ENCODE data around the gene CLPX.
"Not testable (repeated sequence)": the region's sequence is repeated elsewhere in the genome, so short reads cannot be mapped to it uniquely, and the experiment has no call there.

The CLPX gene

DNA sequence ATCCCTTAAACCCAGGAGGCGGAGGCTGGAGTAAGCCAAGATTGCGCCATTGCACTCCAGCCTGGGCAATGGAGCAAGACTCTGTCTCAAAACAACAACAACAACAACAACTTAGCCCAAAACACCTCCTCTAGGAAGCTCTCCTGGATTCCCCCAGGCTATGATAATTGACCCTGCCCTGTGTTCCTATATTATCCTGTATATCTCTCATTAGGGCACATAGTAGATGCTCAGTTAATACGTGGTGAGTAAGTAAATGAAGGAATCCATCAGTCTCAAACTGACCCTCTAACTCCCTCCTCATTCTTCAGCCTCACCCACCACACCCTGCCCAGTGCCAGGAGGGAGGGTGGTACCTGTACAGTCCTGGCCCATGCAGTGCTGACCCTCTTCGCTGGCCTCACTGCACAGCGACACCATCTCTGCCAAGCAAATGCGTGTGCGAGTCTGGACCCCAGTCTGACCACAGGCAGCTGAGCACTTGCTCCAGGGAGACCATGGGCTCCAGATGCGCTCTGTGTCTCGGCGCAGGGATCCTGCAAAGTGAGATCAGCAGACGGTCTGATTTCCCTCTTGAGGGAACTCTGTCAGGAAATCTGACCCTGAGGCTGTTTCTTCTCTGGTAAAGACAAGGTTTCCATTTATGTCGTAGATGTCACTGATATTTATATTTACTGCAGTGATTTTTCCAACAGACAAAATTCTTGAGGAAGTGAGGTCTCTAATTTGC lies 20.0 kb upstream of the CLPX start:
- DNase-seq, result no peak

DNA sequence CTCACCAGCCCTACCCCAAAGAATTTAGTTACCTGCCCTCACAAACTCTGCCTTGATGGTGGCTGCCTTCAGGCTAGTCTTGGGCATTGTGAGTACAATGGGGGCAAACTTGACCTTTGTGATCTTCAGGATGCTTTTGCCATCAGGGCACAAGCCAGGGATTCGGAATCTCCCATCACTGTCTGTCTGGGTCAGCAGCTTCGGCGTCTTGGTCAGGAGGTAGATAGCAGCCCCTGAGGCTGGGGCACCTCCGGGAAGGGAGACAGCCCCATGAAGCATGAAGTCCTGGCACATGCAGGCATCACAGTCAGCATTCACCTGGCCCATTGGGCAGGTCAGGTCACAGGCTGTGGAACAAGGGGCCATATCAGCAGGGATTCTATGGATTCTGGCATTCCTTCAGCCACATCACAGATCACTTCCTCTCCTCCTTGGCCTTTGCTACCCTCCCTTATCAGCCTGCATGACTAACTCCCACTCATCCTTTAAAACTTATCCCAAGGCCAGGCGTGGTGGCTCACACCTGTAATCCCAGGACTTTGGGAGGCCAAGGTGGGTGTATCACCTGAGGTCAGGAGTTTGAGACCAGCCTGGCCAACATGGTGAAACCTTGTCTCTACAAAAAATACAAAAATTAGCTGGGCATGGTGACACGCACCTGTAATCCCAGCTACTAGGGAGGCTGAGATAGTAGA lies 19.2 kb upstream of the CLPX start:
- DNase-seq, result no peak

DNA sequence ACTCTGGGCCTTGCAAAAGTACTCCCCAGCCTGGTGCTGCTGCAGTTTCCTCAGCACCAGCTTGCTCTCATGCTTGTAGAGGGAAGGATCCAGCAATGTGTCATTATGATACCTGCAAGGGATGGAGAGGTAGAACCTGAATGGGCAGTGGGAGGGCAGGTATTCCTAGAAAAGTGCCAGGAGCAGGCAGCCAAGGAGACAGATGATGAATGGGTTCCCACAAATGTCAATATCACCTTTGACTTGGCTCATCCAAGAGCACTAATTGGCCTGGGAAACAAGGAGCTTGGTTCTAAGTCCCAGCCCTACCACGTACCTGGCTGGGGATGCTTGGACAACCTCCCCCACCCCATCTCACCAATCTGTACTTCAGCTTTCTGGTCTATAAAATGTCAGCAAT lies 16.8 kb upstream of the CLPX start:
- DNase-seq, result no peak

DNA sequence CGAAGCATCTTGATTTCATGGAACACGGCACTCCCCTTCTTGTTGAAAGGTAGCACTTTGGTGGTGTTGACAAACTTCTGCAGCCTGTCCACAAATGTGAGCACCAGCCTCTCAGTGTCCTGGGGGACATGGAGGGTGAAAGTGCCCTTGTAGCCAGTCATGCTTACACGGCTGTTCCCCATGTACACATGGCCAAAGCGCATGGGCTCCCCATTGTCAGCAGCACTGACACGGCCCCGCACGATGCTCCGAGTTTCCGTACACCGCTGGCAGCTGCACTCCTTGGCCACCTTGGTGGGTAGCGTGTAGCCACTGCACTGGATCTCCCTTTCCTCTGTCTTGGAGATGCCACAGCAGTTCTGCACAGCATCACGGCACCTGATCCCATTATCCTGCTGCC lies 13.4 kb upstream of the CLPX start:
- no peak for DNase-seq

DNA sequence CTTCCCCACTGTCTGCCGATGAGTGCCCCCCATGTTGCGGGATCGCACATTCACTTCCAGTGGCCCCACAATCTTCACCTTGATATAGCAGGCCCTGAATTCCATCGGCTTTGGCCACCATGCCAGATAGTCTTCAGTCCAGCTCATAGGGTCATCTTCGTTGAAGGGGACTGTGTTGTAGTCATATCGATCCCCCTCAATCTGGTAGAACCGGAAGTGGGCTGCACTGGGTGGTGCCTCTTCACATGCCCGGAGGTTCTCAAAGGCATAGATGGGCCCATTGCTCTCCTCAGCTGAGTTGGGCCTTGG lies 12.1 kb upstream of the CLPX start:
- DNase-seq, result no peak

DNA sequence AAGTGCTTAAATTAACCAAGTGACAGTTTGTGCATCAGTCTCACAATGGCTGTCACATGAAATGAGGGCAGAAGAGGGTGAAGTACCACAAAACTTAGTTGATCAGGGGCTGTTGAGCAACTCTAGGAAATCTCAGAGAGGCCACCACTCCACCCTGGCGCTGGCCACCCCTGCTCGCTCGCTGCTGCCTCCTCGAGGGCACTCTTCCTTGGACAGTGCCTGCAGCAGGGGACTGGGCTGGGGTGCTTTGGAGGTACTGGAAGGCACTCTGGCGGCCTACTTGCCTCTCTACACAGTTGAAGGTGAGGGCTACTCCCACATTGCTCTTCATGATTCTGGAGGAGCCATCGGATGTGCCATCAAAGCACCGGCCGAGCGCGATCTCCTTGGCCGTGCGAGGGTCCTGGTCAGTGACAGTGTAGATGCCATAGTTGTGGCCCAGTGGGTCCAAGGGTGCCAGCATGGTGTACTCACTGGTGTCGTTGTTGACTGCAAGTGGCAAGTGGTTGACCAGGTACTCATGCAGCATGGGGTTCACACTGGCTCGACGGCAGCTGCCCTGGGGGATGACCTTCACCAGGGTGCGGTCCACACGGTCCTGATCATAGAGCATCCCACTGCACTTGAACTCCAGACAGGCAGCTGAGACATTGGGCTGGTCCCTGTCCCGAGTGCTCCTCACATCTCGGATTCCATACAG lies 11.6 kb upstream of the CLPX start:
- no peak for DNase-seq

DNA sequence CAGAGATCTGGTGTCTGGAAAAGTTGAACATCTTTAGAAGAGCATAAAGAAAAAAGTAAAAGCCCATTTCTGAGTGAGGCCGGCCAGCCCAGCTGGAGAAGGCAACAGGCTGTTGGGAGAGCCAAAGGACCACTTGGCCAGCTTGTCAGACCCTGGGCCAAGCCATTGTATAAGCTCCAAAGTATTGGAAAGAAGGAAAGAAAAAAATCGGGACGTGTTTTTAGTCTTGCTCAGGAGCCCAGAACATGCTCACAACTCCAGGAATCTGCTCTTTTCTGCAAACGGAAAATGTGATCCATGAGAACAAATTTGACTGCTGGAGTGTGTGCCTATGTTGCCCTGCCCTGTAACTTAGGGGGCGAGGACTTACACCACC lies 10.4 kb upstream of the CLPX start:
- DNase-seq, result no peak

DNA sequence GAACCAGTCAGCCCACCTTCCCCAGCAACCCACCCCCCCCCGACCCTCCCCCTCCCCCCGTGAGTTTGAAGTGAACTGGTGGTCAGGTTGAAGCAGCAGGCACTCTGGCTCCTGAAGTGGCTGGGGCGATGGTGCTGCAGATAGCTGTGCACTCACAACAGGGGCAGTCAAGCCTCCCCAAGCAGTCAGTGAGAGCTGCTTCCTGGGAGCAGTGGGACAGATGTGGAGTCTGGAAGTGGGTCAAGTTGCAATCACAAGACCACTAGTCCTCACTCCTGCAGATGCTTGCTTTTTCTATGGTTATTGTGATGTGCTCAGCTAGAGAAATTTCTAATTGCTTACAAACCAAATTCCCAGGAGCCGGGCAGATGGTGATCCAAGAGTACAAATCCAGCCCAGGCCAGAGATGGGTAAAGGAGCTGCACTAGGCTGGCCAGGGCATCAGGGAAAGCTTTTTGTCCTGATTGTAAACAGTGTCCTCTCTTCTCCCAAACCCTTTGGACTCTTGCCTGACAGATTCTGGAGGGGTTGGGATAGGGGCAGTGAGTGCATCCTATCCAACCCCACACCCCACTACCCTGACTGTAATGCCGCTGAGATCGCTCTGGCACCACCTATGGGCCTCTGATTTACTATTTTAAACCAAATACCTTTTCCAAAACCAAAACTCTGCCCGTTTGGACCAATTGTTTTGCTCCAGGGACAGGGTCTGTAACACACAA lies 9.8 kb upstream of the CLPX start:
- no peak for DNase-seq

DNA sequence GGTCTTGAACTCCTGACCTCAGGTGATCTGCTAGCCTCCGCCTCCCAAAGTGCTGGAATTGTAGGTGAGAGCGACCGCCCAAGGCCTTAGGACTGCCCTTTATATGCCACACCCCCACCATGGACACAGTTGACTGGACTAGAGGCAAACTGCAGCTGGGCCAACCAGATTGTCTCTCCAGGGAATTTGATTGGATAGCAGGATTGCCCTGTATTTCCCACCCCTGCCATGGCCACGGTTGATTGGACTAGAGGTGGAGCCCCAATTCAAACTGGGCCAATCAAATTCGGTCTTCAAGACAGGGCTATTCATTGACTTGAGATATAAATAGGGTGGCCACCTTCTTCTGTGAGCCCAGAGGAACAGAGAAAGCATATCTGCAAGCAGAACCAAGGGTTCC lies 6.9 kb upstream of the CLPX start:
- DNase-seq, result no peak

DNA sequence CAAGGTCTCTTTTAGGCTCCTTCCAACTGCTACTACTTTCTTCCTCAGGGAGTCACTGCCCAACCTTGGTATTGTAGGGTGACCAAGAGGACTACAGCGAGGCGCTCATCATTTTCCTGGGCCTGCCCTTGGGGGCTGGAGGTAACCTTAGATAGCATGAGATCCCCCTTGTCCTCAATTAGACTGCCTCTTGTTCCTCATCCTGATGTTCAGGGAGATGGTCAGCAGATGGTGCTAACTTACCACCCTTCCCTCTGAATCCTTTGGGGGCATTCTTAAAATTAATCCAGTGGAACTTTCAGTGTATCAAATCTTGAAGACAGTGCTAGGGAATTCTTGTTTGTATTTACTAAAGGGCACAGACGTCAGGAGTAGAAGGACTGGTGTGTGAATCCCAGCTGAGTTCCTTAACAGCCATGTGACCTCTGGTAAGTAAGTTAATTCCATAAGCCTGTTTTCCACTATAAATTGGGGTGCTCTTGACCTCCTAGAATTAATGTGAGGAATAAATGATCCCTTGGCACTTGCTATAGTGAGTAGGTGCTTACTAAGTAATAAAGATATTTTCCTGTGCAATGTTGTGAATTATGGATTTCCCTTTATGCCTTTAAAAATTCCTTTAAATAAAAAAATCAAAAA lies 4.1 kb upstream of the CLPX start:
- peak; percentile 1 for DNase-seq

DNA sequence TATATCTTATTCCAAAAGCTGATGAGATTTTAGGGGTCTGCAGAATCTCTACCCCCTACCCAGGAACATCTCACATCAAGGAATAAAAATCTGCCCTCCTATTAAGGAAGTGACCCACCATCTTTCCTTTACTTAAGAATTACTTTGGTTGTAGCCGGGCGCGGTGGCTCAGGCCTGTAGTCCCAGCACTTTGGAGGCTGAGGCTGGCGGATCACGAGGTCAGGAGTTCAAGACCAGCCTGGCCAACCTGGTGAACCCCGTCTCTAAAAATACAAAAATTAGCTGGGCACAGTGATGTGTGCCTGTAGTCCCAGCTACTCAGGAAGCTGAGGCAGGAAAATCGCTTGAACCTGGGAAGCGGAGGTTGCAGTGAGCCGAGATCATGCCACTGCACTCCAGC lies 3.3 kb upstream of the CLPX start:
- DNase-seq, result not testable (repeated sequence)

DNA sequence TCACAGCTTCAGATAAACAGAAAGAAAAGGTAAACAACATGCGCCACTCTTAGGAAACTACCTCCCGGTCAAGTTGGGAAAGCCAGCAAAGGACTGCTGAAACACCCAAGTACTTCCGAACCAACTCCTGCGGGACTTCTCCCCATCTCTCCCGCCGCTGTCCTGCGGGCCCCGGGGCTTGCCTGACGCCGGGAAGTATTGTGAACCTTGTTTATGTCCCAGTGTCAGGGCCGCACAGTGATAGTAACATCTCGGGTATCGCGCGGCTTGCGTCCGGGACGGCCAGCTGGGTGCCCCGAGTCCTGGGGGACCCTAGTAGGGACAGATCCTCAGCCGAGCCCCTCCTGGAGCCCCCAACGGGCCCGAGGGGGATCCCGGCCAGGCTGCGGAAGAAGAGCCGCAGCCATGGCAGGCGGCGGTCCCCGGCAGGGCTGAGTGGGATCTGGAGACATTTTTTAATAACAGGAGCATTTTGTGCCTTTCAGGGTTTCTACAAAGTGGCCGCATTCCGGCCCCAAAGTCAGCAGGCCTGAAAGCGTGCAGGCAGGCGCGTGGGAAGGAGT lies 756 bp downstream of the CLPX start:
- DNase-seq, result no peak

DNA sequence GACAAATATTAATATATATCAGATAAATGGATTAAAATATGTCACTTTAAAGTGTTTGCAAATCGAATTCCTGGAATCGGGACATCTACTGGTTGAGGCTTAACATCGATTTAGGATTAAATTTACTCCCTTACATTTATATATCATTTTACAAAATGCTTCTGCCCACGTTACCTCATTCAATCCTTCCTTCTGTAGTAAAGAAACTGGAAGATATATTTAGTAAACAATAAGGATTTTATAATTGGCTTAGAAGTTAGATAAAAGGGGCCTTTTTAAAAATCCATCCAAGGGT lies 1.3 kb downstream of the CLPX start:
- no peak for DNase-seq

DNA sequence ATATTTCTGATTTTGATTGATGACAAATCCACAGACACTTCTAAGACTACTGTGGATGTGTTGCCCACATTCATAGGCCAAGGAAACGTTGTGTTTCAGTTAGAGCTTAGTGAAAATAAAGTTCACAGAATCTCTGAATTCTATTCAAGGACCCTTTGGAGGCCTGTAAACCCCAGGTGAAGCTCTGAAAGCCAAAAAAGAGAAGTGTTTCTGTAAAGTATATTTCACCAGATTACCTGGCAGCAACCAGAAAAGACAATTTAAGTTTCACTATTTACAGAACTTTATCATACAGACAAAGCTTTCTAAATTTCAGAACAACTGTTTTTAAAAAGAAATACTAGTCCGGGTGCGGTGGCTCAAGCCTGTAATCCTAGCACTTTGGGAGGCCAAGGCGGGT lies 2.6 kb downstream of the CLPX start:
- DNase-seq, result no peak

DNA sequence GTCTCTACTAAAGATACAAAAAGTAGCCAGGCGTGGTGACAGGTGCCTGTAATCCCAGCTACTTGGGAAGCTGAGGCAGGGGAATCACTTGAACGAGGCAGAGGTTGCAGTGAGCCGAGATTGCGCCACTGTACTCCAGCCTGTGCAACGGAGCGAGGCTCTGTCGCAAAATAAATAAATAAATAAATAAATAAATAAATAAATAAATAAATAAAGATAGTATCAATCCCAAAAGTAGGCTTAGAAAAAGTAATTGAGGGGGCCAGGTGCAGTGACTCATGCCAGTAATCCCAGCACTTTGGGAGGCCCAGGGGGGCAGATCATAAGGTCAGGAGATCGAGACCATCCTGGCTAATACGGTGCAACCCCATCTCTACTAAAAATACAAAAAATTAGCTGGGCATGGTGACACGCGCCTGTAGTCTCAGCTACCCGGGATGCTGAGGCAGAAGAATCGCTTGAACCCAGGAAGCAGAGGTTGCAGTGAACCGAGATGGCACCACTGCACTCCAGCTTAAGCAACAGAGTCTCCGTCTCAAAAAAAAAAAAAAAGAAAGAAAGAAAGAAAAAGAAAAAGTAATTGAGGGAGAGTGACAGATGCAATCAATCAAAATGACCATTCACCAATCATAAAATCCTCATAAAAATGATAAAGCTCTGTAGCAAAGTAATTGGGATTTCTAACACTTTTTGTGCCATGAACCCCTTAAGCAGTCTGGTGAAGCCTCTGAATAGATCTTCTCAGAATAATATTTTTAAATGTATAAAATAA lies 3.4 kb downstream of the CLPX start:
- DNase-seq, result not testable (repeated sequence)

DNA sequence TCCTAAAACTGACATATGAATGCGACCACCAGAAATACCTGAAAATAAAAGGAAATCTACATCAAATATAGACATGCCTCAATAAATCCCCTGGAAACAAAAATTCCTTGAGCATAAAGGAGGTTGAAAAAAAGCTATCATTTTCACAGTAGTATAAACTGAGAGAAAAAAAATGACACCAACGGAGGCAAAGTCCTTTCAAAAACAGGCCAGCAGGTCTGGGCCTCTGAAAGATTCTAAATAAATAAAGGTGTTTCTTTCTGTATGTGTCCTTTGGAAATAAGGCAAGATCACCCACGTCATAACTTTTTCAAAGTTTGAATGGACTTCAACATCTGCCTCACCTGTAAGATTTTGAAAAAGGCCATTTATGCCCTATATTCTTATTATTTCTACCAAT lies 5.0 kb downstream of the CLPX start:
- DNase-seq, result no peak

DNA sequence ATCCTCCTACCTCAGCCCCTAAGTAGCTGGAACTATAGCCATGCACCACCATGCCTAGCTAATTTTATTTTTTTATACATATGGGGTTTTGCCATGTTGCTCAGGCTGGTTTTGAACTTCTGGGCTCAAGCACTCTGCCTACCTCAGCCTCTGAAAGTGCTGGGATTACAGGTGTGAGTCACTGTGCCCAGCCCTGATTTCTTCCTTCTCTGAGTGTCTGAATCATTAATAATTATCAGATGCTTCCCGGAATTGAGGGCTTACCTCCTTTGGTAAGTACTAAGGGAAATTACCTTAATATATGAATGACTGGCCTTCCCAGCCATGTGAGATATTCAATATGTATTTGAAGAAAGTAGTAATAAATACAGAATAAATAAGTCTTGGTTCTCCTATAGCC lies 7.2 kb downstream of the CLPX start:
- no peak for DNase-seq

DNA sequence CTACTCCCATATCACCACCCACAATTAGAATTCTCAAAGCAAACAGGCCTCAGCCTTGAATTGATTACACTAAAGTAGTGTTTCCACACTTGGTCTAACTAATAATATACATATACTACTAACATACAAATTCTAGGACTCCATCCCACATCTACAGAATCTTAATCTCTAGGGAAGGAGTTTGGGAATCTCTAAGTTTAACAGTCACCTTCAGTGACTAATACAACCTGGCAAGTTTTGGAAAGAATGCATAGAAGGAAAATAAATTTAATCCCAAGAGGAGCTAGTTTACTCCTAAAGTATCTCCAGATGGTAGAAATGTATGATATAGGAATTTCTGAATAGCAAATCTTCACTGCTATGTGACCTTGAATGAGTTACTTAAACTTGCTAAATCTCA lies 9.1 kb downstream of the CLPX start:
- no peak for DNase-seq

DNA sequence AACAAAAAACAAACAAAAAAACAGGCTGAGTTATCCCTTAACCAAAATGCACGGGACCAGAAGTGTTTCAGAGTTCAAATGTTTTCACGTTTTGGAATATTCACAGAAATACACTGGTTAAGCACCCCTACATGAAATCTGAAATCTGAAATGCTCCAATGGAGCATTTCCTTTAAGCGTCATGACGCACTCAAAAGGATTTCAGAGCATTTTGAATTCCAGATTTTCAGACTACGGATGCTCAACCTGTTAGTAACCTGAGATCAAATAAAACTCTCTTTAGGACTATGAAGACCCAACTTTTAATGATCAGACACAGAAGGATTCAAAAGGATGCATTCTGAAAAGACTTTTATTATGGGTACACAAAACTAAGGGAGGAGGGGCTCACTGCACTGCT lies 9.6 kb downstream of the CLPX start:
- DNase-seq, result no peak

DNA sequence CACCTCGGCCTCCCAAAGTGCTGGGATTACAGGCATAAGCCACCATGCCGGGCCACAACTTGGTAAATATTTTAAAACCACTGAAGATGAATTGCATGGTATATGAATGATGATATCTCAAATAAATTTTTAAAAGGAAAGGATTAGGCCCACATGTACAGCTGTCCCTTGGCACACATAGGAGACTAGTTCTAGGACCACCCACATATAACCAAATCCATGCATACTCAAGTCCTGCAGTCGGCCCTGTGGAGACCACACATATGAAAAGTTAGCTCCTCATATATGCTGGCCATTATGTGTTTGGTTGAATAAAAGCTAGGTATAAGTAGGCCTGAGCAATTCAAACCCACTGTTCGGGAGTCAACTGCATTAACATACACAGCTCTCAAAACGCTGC lies 10.6 kb downstream of the CLPX start:
- no peak for DNase-seq

DNA sequence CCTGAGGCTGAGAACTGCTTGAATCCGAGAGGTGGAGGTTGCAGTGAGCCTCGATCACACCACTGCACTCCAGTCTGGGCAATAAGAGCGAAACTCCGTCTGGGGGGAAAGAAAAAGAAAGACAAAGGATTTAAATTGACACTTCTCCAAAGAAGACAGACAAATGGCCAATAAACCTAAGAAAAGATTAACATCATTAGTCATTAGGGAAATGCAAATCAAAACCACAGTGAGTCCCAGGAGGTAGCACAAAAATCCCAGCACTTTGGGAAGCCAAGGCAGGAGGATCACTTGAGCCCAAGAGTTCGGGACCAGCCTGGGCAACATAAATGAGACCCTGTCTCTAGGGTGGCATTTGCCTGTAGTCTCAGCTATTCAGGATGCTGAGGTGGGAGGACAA lies 12.6 kb downstream of the CLPX start:
- DNase-seq, result no peak

DNA sequence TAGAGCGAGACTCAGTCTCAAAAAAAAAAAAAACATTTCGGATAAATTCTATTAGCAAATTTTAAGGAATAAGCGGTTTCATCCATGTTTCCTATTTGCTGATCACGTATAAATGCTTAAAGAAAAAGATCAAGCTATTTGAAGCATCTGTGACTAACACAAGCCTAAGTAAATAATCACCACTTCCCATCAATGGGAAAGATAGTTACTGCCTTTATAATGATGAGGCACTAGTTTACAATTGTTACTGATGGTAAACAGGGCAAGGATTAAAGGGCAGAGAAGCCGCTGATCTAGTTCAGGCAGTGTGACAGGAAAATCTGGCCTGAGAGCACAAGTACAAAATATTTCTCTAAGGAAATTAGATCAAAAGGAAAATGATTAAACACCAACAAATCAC lies 13.7 kb downstream of the CLPX start:
- no peak for DNase-seq

DNA sequence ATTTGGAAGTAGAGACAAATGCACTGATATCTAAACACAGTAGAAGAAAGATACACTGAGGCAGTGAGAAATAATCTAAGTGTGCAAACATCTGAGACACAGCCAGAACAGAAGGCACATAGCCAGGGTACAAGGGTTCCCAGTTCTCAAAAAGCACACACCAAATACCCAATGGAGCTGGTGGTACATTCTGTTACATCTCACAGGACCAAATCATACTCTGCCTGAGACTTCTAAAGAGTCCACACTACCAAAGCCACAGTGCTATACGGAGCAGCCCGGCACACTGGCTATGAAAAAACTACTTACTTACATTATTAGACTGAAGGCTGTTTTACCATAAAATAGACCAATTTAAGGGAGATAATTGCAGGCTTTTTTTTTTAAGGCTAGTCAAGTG lies 19.3 kb downstream of the CLPX start:
- no peak for DNase-seq

Measured in NCI-H1092 (cell line).